Smooth muscle cell (in vitro differentiated cells): ENCODE results near the gene CACNG5. TPM values are rescaled to one million over a fixed set of nuclear protein-coding genes. Genes with fewer than 3 reads are reported as not detected.

ENCODE experiments used
- DNase-seq: peaks from one replicate; lab custom pipeline; 2025; ENCODE audit not compliant: unreplicated experiment; lab: John Stamatoyannopoulos, UW
- H2AFZ ChIP-seq: fragments of 200-600 bp; sonication (generic); 2 replicates; pipeline ENCODE4 v1.6.0; 2016; ENCODE audit warnings: antibody characterized with exemption, low read depth, mild to moderate bottlenecking
- H3F3A ChIP-seq: fragments of 200-600 bp; sonication (generic); 2 replicates; pipeline ENCODE4 v1.6.0; 2017; ENCODE audit warnings: antibody characterized with exemption, low read depth
- H3K27ac ChIP-seq: fragments of 200-600 bp; sonication (generic); 2 replicates; pipeline ENCODE4 v1.5.1; 2016; ENCODE audit warnings: low read depth, mild to moderate bottlenecking
- H3K27me3 ChIP-seq: fragments of 200-600 bp; sonication (generic); 2 replicates; pipeline ENCODE4 v1.6.1; 2016; ENCODE audit warnings: low read depth, mild to moderate bottlenecking
- H3K36me3 ChIP-seq: fragments of 200-600 bp; sonication (generic); 2 replicates; pipeline ENCODE4 v1.5.1; 2016; ENCODE audit warnings: low read depth
- H3K4me1 ChIP-seq: fragments of 200-600 bp; sonication (generic); 2 replicates; pipeline ENCODE4 v1.5.1; 2016; ENCODE audit warnings: low read depth
- H3K4me2 ChIP-seq: fragments of 200-600 bp; sonication (generic); 2 replicates; pipeline ENCODE4 v1.6.0; 2016; ENCODE audit warnings: mild to moderate bottlenecking
- H3K4me3 ChIP-seq: fragments of 200-600 bp; sonication (generic); 2 replicates; pipeline ENCODE4 v1.5.1; 2016; ENCODE audit warnings: mild to moderate bottlenecking
- H3K79me2 ChIP-seq: fragments of 200-600 bp; sonication (generic); 2 replicates; pipeline ENCODE4 v1.6.0; 2016; ENCODE audit warnings: low read depth, mild to moderate bottlenecking
- H3K9ac ChIP-seq: fragments of 200-600 bp; sonication (generic); 2 replicates; pipeline ENCODE4 v1.6.0; 2016; ENCODE audit warnings: low read depth
- H3K9me3 ChIP-seq: fragments of 200-600 bp; sonication (generic); replicated peaks from 2 replicates; pipeline ENCODE4 v1.5.1; 2016; ENCODE audit warnings: low read depth
- H4K20me1 ChIP-seq: fragments of 200-600 bp; sonication (generic); 2 replicates; pipeline ENCODE4 v1.6.0; 2016; ENCODE audit warnings: low read depth
- CTCF ChIP-seq: fragments of 200-600 bp; sonication (generic); IDR thresholded peaks from 2 replicates; pipeline ENCODE4 v1.5.1; 2017; ENCODE audit warnings: borderline replicate concordance, mild to moderate bottlenecking, antibody characterized with exemption; ENCODE audit not compliant: insufficient read depth, poor library complexity, severe bottlenecking
- WGBS: methylation state at CpG from one replicate; pipeline ENCODE4 v1.1.7; 2016; ENCODE audit warnings: low lambda C conversion rate; 5-methylcytosine and 5-hydroxymethylcytosine counted together
- polyA plus RNA-seq: library from polyadenylated mRNA; unstranded; fragments of >200 nt; fragmentation: Nextera tagmentation; extraction: Ambion mirVana; gene quantifications from 2 replicates; pipeline ENCODE4 v1.2.1, GENCODE V29; 2016
- total RNA-seq: library from RNA; depleted of rRNA; stranded (reverse); fragments of >200 nt; gene quantifications from 2 replicates; pipeline ENCODE4 v1.2.3, GENCODE V29; 2014

CACNG5 gene
- total and polyA plus RNA-seq, 2 experiments from 2014 or later, result not detected

GRCh38 chr17:66841744-66842143 is 6.8 kb downstream of the CACNG5 start:
- Histone ChIP-seq H4K20me1 (no peaks in the 10 kb centered on the region), H3K27me3 (peaks cover 25% of the 10 kb centered on the region), H3K4me3 (no peak overlapping the region), H3K4me2 (no peak overlapping the region), H3K4me1 (no peaks in the 10 kb centered on the region), H2AFZ (no peak overlapping the region), H3K9ac (no peak overlapping the region), H3F3A (no peaks in the 10 kb centered on the region), H3K36me3 (no peaks in the 10 kb centered on the region), H3K27ac (no peak overlapping the region), H3K79me2 (no peaks in the 10 kb centered on the region), H3K9me3 (no peaks in the 10 kb centered on the region)
- no peak for DNase-seq
- TF ChIP-seq CTCF, result no peak
- 85% methylated on average over 4 of the region's 4 CpGs for WGBS

GRCh38 chr17:66842505-66842904 is 7.6 kb downstream of the CACNG5 start:
- Histone ChIP-seq H3F3A (no peaks in the 10 kb centered on the region), H3K9me3 (no peaks in the 10 kb centered on the region), H4K20me1 (no peaks in the 10 kb centered on the region), H3K79me2 (no peaks in the 10 kb centered on the region), H3K4me1 (no peaks in the 10 kb centered on the region), H3K27me3 (peaks cover 17% of the 10 kb centered on the region), H3K27ac (no peak overlapping the region), H3K9ac (no peak overlapping the region), H2AFZ (no peak overlapping the region), H3K4me3 (no peak overlapping the region), H3K4me2 (no peak overlapping the region), H3K36me3 (no peaks in the 10 kb centered on the region)
- TF ChIP-seq CTCF, result no peak
- no peak for DNase-seq
- 90% methylated on average over 5 of the region's 5 CpGs for WGBS

GRCh38 chr17:66842959-66843358 is 8.0 kb downstream of the CACNG5 start:
- no peaks in the 10 kb centered on the region for H3K4me1 ChIP-seq
- no peaks in the 10 kb centered on the region for H3F3A ChIP-seq
- no peaks in the 10 kb centered on the region for H3K9me3 ChIP-seq
- H3K9ac ChIP-seq, result no peak overlapping the region
- no peaks in the 10 kb centered on the region for H4K20me1 ChIP-seq
- H3K27ac ChIP-seq, result no peak overlapping the region
- H3K4me3 ChIP-seq, result no peak overlapping the region
- no peak overlapping the region for H2AFZ ChIP-seq
- DNase-seq, result no peak
- peaks cover 13% of the 10 kb centered on the region for H3K27me3 ChIP-seq
- no peak for TF ChIP-seq CTCF
- no peaks in the 10 kb centered on the region for H3K79me2 ChIP-seq
- WGBS, result 94% methylated on average over 3 of the region's 3 CpGs
- no peak overlapping the region for H3K4me2 ChIP-seq
- no peaks in the 10 kb centered on the region for H3K36me3 ChIP-seq

GRCh38 chr17:66843627-66844026 is 8.7 kb downstream of the CACNG5 start:
- 93% methylated on average over 4 of the region's 4 CpGs for WGBS
- no peaks in the 10 kb centered on the region for H3F3A ChIP-seq

More at GRCh38 chr17:66843627-66844026, 8.7 kb downstream of the CACNG5 start:
- Histone ChIP-seq H2AFZ (no peak overlapping the region), H3K79me2 (no peaks in the 10 kb centered on the region), H3K4me3 (no peak overlapping the region), H3K36me3 (no peaks in the 10 kb centered on the region), H3K4me2 (no peak overlapping the region), H3K9me3 (no peaks in the 10 kb centered on the region), H4K20me1 (no peaks in the 10 kb centered on the region), H3K9ac (no peak overlapping the region), H3K27ac (no peak overlapping the region), H3K4me1 (no peaks in the 10 kb centered on the region), H3K27me3 (peaks cover 13% of the 10 kb centered on the region)
- TF ChIP-seq CTCF, result no peak
- DNase-seq, result no peak
